Epidermal melanocyte (primary cell): Measurements from ENCODE around the gene KLHL25.
"Not testable (repeated sequence)": the region's sequence is repeated elsewhere in the genome, so short reads cannot be mapped to it uniquely, and the experiment has no call there.

ENCODE experiments used
- DNase-seq: peaks from one replicate; pipeline ENCODE4 v3.0.0; 2011; ENCODE audit warnings: low spot score; ENCODE audit not compliant: insufficient read length

KLHL25 gene

DNA sequence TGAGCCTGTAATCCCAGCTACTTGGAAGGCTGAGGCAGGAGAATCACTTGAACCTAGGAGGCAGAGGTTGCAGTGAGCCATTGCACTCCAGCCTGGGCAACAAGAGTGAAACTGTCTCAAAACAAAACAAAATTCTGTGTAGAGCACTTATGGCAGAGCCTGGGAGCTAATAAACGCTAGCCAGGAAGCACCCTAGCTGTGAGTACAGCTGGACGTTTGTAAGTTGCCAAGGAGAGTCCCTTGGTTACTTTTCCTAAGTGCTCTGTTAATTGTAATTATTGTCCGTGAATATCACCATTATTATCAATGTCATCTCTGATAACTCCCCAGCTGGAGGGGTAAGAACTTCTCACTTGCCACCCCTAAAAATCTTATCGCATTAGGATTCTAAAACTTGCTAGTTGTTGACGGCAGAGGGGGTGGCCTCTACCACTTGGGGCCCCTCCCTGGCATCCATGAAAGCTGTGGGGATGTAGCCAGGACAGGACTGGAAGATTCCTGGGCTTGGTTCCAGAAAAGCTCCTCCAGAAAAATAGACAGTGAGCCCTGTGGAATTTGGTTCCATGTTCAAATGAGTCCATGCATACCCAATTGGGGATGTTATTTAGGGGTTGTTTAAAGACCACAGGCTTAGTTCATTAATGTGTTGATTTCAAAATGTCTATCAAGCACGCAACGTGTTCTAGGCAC, 9.9 kb upstream of the KLHL25 start:
- no peak for DNase-seq

DNA sequence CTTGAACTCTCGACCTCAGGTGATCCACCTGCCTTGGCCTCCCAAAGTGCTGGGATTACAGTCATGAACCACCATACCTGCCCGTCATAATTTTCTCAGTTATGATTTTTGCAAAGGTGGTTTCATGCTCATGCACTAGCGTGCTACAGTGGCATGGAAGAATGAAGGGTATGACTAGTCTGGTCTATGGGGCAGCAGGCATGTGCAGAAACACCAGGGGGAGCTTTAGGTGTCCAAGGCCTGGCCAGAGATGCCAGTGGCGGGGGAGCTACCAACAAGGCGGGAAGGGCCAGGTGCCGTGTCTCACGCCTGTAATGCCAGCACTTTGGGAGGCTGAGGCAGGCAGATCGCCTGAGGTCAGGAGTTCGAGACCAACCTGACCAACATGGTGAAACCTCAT, 7.9 kb upstream of the KLHL25 start:
- not testable (repeated sequence) for DNase-seq

DNA sequence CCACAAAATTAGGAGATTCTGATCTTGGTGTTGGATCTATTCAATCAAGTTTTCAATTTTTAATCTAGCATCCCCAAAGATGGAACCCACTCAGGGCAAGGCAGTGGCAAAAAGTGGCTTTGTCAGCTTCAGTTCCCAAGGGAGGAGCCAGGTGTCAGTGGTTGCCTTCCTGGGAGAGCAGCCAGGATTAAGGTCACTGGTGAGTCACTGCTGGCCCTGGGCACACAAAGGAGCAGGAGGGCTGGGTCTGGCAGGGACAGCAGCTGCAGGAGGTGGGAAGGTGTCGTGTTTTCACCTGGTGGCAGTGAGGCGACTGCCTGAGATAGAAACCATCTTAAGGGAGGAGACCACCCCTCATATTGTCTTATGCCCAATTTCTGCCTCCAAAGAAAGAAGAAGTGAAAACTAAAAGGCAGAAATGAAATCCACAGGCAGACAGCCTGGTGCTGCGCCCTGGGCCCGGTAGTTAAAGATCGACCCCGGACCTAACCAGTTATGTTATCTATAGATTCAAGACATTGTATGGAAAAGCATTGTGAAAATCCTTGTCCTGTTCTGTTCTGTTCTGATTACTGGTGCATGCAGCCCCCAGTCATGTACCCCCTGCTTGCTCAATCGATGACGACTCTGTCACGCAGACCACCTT, 5.9 kb upstream of the KLHL25 start:
- DNase-seq, result no peak

DNA sequence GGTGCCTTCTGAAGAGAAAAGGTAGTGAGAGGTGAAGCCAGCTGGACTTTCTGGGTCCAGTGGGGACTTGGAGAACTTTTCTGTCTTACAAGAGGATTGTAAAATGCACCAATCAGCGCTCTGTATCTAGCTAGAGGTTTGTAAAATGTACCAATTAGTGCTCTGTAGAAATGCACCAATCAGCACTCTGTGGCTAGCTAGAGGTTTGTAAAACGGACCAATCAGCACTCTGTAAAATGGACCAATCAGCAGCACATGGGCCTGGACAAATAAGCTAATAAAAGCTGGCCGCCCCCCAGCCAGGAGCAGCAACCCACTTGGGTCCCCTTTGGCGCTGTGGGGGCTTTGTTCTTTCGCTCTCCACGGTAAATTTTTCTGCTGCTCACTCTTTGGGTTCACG, 1.6 kb upstream of the KLHL25 start:
- DNase-seq, result not testable (repeated sequence)

DNA sequence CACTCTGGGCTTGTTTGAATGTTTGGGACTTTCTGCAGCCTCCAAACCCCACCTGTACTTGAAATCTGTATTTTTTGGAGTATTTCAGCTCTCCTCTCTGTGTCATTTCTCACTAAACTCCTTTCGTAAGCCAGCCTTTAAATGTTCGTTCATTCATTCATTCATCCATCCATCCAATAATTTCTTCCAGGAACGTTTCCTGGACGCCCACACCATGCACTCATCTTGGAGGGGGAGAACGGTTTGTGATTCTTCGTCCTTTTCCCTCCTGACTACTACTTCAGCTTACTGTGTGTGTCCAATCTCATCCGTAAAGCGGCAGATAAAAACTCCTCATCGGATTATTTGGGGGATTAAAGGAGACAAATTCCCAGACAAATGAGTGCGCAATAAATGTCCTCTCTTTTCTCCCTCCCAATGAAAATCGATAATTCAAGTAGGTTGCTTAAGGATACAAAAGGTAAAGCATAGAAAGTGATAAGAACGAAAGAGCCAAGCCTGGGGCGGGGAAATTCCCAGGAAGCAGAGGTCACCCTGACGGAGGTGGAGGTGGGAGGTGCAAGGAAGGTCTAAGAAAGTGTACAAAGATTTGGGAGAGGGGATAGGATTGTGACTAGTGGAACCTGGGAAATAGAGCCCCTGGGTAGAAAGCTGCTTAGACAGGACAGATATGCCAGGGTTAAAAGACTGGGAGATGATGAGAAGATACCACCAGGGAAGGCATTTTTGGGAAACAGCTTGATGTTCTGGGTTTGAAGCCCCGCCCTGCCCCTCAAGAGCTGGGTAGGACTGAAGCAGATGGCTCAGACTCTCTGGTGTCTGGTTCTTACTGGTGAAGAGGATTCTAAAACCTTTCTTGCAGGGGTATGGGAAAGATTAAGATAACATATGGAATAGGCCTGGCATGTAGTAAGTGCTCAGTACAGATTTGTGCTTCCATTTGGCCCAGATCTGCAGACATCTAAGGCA, 896 bp upstream of the KLHL25 start:
- no peak for DNase-seq

DNA sequence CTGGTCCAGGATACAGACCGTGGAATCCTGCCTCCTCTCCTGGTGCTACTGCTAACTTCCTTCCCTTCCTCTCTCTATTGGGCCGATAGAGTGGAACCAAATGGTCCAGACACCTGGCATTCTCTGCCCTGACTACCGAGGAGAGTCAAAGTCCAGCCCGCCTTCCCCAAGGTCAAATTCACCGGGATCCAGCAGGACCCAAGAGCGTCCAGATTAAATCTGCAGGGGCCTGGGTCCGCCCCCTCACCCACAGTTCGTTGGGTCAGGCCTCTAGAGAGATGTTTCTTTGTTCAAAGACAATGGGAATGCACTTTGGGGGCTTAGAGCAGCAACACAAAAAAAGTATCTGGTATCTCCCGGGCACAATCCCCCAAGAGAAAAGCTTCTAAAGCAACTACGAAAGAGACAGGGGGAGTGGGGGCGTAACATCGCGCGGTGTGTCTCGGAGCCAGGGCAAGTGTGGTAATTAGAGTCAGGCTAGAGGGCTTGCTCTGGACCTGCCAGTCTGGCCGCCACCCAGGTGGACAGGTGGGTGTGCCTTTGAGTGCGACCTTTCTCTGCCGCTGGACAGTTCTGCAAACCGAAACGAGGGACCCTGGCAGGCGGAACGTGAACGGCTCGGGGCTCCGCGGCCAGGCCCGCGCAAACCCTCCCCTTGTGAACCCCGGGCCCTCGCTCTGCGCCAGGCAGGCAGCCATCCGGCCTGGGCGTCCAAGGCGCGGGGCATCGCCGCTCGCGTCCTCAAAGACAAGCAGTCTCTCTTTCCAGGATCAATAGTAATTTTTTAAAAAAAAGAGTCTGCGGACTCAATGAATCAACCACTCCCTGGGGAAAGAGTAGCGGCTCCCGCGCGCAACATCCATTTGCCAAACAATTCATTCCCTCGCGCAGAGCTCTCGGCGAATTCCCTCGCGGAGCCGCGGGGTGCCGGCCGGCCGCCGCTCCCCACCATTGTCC, 806 bp downstream of the KLHL25 start:
- DNase-seq, result no peak

DNA sequence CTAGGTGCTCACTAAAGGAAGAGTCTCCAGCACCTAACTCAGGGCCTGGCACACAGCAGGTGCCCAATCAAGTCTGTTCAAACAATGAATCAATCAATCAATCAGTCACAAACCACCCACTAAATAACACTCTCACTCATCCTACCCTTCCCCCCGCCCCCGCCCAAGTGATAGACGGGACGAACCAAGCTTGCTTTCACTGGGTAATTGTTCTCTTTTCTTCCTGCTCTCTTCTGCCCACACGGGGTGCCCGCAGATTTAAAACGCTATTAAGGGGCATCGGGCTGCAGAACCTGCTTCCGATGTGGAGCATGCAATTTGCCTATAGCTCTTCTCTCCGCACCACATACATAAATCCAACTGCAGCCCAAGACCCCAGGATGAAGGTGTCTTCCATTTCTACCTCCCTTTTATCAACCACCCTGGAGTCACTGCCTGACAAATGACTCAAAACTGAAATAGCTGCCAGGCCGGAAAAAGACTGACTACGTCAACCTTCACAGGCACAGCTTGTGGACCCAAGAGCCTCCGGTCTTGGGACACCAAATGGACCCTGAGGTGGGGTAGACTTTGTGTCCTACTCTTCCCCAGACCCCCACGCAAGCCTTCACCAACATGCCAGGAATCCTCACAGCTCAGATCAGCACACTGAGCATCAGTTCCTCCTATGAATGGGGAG, 1.7 kb downstream of the KLHL25 start:
- DNase-seq, result no peak

DNA sequence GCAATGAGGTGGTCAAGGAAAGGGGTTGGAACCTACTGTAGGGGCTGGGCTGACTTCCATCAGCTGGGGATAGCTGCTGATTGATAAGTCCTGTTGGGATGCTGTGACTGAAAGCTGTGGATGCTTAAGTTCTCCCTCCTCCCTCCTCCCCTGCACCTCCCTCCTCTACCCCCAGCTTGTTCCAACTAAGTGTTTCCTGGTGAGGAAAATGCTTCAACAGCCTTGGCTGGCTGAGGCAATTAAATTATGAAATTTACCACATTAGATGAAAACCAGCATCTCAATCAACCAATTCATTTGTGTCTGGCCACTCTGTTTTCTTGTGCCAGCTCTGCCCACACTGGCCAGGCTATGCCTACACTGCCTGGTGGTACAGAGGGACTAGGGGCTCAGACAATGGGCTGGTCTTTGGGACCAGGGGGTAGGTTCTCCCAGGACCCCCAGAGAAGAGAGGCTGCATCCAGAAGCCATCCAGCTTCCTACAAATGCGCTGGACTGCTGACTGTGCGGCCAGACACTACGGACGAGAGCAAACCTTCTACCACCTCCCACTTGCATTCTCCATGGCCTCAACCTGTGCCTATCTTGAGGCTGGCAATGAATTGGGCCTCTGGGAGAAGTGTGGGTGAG, 2.5 kb downstream of the KLHL25 start:
- DNase-seq, result no peak

DNA sequence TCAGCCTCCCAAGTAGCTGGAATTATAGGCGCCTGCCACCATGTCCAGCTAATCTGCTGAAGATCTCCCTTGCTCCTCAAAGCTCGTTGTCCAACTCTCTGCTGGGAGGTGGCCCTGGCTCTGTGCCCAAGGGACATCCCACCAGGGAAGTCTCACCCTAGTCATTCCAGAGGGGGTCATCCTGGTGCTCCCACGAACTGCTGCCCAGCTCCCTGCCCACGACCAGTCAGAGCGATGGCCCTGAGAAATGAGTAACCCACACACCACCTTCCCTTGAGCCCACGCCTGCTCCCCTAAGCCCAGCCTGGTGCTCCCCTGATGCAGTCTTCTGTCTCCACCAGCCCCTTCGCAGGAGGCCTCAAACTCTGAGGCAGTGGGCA, 5.2 kb downstream of the KLHL25 start:
- DNase-seq, result no peak

DNA sequence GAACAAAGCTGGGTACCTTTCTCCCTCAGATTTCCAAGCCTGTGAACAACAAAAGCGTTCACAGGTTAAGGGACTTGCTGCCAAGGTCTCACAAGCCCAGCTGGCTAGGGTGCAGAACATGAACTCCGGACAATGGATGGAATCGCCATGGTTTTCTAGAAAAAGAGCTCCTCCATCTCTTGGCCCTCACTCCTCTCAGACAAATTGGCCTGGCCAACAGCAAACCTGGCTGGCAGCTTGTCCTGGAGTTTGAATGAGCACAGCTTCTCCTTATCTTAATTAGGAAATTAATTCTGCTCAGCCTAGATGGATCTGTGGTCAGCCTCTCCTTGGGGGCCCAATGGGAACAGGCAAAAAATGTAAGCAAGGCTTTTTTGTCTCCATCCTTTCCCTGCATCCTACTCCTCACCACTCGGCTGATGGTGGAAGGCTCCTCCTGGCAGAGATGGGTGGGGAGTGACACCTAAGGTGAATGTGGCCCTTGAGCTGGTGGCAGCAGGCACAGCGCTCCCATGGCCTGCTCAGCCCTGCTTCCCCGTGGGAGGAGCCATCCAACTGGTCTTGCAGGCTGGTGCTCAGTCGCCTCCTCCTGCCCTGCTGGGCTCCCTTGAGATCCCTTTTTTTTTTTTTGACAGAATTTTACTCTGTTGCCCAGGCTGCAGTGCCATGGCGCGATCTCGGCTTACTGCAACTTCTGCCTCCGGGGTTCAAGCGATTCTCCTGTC, 5.8 kb downstream of the KLHL25 start:
- DNase-seq, result no peak

DNA sequence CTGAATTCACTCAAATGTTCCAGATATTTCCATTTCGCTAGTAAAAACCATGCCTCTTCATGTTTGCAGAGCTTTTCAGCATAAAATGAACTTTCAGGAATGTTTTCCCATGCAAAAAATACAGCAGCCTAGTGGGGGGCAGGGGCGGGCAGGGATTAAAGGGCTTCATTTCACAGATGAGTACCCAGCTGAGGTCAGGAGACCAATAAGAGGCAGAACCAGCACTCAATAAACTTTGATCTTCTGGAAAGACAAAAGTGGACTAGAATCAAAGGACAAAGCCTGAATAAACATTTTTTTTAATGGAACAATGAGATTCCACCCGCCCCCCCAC, 8.0 kb downstream of the KLHL25 start:
- no peak for DNase-seq

DNA sequence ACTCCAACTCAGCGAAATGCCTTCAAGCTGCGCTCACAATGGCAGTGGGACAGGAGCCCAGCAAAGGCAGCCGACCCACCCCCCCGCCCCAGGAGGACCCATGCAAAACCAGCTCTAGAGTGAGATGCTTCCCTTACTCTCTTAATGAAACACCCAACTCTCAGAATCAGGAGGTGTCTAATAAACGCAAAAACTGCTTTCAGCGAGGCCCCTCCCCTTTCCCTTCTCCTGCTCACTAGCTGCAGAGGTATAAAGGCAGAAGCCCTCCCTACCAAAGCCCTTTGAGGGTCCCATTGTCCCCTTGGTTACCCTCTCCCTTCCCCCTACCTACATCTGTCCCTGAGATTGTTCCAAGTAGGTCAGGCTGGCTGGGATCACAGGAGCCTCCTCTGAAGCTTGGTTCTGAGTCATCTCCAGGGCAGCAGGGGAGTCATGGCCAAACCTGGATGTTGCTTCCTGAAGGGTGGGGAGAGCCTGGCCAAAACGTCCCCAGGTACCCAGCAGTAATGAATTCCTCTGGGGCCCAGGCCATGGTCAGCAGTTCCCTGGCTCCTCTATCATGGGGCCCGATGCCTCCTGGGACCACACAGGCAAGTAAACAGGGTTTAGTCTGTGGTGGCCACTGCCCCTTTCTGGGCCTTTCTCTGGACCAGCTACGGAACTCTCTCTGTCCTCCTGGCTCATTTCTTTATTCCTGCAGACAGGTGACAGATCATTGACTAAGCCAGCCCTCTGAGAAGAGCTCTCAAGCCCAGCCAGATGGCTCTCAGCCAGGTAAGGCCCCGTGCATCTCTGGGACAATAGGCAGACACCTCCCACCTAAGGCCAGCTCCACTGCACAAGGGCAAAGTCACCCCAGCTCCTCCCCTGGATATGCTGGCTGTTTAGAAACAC, 8.6 kb downstream of the KLHL25 start:
- no peak for DNase-seq

DNA sequence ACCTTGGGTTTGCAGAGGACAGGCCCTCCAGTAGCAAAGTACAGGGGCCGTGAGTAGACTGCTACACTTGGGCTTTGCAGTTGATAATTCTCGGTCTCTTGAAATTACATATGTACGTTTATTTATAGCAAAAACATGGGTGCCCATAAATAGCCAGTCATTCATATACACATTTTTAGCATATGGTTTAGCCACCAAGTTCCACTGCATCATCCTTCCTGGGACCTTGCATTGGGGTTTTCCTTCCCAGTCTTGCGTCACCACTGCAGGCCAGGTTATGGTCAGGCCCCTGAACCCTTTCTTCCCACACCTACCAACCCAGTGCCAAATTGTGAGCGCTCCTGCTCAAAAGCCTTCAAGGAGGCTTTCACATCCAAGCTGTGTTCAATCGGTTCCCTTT, 12.7 kb downstream of the KLHL25 start:
- DNase-seq, result no peak

DNA sequence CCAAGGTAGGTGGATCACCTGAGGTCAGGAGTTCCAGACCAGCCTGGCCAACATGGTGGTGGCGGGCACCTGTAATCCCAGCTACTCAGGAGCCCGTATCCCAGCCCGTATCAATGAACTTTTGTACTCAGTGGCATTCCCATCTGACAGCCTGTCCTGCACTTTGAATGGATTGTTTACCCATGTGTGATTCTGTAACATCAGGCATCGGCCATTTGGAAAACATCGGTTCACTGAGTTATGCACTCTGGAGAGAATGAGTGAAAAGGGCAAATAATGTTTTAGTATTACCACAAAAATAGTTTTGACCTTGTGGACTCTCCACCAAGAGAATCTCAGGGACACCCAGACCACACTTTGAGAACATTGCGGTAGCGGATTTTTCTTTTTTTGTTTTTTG, 13.6 kb downstream of the KLHL25 start:
- no peak for DNase-seq

DNA sequence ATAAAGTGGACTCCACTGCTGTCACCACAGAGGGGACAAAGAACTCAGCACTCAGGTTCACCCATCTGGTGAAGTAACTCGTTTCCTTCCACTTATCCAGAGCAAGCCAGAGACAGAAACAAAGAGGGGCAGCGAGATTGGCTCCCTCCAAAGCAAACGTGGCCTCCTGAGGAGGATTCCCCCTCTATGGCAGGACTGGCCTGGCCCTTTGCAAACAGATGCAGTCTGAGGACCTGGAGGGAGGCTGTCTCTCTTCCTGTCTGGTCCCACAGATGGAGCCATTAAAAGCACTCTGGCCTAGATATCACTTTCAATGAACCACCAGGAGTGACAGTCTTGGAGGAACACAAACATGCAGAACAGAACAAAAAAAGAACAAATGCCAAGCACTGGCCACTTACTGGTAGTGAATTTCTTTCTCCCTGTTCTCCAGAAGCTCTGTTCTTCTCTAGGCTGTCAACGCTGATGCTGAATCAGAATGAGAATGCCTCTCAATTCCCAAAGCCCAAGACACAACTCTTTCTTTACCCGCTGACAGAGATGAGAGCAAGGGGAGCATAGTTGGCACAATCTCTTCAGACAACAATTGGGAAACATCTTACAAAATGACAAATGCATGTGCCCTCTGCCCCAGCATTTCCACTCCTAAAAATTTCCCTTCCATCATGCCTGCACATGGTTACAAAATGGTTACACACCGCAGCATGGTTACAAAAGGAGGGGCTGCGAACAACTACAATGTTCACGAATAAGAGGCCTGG, 14.3 kb downstream of the KLHL25 start:
- DNase-seq, result no peak

DNA sequence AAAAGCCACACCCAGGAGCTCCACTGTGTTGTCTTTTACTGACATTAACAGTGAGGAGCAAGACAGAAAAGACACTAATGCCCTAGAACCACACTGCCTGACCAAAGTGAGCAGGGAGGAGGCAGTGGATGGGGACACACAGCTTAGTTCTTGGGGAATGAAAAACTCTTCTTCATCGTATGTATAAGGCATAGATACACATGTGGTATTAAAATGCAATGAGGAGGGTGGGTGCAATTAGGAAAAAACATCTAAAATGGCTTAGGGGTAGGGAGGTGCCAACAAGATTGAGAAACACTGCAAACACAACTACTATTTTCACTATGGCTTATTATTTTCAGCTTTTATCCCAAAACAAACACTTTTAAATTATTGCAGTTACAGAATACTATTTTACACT, 15.5 kb downstream of the KLHL25 start:
- no peak for DNase-seq

DNA sequence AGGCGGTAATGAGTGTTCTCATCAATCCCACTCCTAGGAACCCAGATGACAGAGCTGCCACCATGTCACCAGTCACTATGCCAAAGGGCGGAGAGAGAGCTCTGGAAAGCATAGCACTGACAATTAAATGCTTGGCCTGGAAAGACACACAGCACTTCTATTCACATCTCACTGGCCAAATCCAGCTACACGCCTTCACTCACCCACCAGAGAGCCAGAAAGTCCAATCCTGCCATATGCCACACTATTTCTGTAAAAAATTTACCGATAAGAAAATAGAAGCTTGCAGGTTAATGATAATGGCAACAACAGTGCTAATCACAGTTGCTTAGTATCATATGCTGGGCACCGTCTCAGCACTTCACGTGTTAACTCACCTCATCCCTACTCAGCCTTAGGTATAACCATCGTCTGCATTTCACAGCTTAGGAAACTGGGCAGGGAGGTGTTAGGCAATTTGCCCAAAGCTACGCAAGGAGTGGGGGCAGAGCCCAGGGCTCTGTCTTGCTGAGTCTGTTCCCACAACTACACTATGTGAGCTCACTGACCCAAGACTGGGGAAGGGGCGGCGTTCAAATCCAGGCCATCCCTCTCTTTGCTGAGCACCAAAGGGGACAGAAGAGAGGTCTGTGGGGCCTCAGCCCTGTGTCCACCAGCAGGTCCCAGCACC, 16.5 kb downstream of the KLHL25 start:
- DNase-seq, result no peak
